ENCODE results near the gene SH2B3.

DNA sequence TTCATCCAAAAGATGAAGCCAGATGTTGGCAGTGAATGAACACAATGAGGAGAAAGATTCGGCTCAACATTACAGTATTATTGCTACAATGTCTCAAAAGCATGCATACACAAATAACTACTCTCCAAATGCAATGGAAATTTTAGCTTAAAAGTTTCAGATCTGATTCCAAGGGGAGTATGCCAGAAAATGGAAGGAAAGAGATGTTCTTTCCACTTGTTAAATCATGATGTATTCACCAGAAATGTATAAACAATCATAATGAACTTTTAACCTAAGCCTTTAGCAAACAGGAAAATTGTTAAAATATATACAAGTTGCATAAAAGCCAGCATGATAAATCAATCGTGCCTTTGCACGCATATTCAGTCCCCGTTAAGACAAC lies 62.1 kb downstream of the SH2B3 start:
- no peak for TF ChIP-seq CTCF (IDR thresholded peaks at IDR 0.05 in 8 of 11, conservative IDR thresholded peaks at IDR 0.05 in 3 of 11)
- no peak for TF ChIP-seq POLR2AphosphoS5 (IDR thresholded peaks at IDR 0.05)
